Liver (tissue), 3 donors: Measurements from ENCODE around the gene CD209.

Source experiments
- EGR1 ChIP-seq, 2 donors: IDR thresholded peaks; 2 replicates each; pipeline ENCODE4 v1.6.1; 2016 to 2018; ENCODE audit warnings: antibody characterized with exemption in 2 of 2, low read depth in 2 of 2
- JUND ChIP-seq, 2 donors: IDR thresholded peaks; 2 replicates each; pipeline ENCODE4 v1.6.1; 2016; ENCODE audit warnings: antibody characterized with exemption in 2 of 2
- RXRA ChIP-seq, 2 donors: IDR thresholded peaks; 2 replicates each; pipeline ENCODE4 v1.6.1; 2017 to 2018; ENCODE audit warnings: antibody characterized with exemption in 2 of 2, mild to moderate bottlenecking in 1 of 2
- ZBTB33 ChIP-seq: IDR thresholded peaks from 2 replicates; pipeline ENCODE4 v1.6.1; 2016; ENCODE audit warnings: antibody characterized with exemption
- TF ChIP-seq, protein P1 (sequence below): fragments of 150-350 bp; IDR thresholded peaks from 2 replicates; pipeline ENCODE4 v1.5.1; 2017; ENCODE audit warnings: improper control_type of control experiment, low read depth, low read length; ENCODE audit not compliant: missing input control
- donor health status: healthy.
- donor health status: healthy.

DNA sequence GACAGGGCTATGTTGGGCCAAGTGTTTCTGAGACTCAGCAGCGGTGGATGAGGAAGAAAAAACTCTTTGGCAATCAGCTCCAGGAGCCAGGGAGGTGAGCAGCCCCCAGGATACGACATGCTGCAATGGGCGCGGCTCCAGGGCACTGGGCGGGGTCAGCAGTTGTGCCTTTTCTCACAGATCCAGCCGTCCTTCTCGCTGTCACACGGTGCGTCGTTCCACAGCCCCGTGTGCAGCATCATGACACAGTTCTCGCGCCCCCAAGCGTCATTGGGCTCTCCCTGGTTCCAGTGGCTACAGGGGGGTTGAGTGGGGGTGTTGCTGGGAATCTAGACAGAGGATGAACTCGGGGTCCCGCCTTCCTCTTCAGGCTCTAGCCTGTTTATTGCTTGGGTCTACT lies 18.1 kb downstream of the CD209 start:
- TF ChIP-seq, protein P1, sequence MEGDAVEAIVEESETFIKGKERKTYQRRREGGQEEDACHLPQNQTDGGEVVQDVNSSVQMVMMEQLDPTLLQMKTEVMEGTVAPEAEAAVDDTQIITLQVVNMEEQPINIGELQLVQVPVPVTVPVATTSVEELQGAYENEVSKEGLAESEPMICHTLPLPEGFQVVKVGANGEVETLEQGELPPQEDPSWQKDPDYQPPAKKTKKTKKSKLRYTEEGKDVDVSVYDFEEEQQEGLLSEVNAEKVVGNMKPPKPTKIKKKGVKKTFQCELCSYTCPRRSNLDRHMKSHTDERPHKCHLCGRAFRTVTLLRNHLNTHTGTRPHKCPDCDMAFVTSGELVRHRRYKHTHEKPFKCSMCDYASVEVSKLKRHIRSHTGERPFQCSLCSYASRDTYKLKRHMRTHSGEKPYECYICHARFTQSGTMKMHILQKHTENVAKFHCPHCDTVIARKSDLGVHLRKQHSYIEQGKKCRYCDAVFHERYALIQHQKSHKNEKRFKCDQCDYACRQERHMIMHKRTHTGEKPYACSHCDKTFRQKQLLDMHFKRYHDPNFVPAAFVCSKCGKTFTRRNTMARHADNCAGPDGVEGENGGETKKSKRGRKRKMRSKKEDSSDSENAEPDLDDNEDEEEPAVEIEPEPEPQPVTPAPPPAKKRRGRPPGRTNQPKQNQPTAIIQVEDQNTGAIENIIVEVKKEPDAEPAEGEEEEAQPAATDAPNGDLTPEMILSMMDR, result no peak
- no peak for TF ChIP-seq ZBTB33
- TF ChIP-seq JUND (IDR thresholded peaks at IDR 0.05), result no peak
- no peak for TF ChIP-seq RXRA (IDR thresholded peaks at IDR 0.05)
- TF ChIP-seq EGR1 (IDR thresholded peaks at IDR 0.05; ENCODE audit: low read depth in 2 of 2), result no peak
